ENCODE results near the gene ACOT11. TPM values are rescaled to one million over a fixed set of nuclear protein-coding genes. Genes with fewer than 3 reads are reported as not detected.
"Not testable (repeated sequence)": the region's sequence is repeated elsewhere in the genome, so short reads cannot be mapped to it uniquely, and the experiment has no call there.

ACOT11 gene
- 2.3 TPM for polyA plus RNA-seq (2012; ENCODE audit: insufficient read depth, insufficient read length)

- no peak for DNase-seq (ENCODE audit: low read depth, low spot score)
- no peak within 1 kb of the TSS for H3K4me3 ChIP-seq (ENCODE audit: low read length)
Observed at GRCh38 chr1:54547601-54548388, at the start of gene ACOT11. Gene ACOT11, plus strand, starts transcription at chr1:54548228. Its CDS starts 82 bp downstream, at chr1:54548310.

GRCh38 chr1:54498383-54499096, 49.5 kb upstream of the ACOT11 start:
- DNase-seq (ENCODE audit: low read depth, low spot score) = no peak
- H3K4me3 ChIP-seq (ENCODE audit: low read length) = peak overlapping the region; percentile 55

- DNase-seq (ENCODE audit: low read depth, low spot score) = no peak
- H3K4me3 ChIP-seq (ENCODE audit: low read length) = peak overlapping the region; percentile 55
Observed at GRCh38 chr1:54499097-54499359, 49.0 kb upstream of the ACOT11 start.

GRCh38 chr1:54499360-54500106, 48.5 kb upstream of the ACOT11 start:
- DNase-seq (ENCODE audit: low read depth, low spot score) = peak; percentile 73
- peak overlapping the region; percentile 55 for H3K4me3 ChIP-seq (ENCODE audit: low read length)

- DNase-seq (ENCODE audit: low read depth, low spot score) = no peak
Observed at GRCh38 chr1:54500107-54500431, 48.0 kb upstream of the ACOT11 start.

GRCh38 chr1:54501849-54502248, 46.2 kb upstream of the ACOT11 start:
- no peak overlapping the region for H3K4me3 ChIP-seq (ENCODE audit: low read length)
- DNase-seq (ENCODE audit: low read depth, low spot score) = no peak

More at GRCh38 chr1:54500107-54500431, 48.0 kb upstream of the ACOT11 start:
- H3K4me3 ChIP-seq (ENCODE audit: low read length) = peak overlapping the region; percentile 55

GRCh38 chr1:54502342-54502741, 45.7 kb upstream of the ACOT11 start:
- H3K4me3 ChIP-seq (ENCODE audit: low read length) = no peak overlapping the region
- DNase-seq (ENCODE audit: low read depth, low spot score) = no peak

- no peak for DNase-seq (ENCODE audit: low read depth, low spot score)
- no peak overlapping the region for H3K4me3 ChIP-seq (ENCODE audit: low read length)
Observed at GRCh38 chr1:54506594-54506993, 41.4 kb upstream of the ACOT11 start.

- DNase-seq (ENCODE audit: low read depth, low spot score) = no peak
Observed at GRCh38 chr1:54507033-54507870, 40.8 kb upstream of the ACOT11 start.

GRCh38 chr1:54510715-54511270, 37.2 kb upstream of the ACOT11 start:
- H3K4me3 ChIP-seq (ENCODE audit: low read length) = no peak overlapping the region
- DNase-seq (ENCODE audit: low read depth, low spot score) = no peak

More at GRCh38 chr1:54507033-54507870, 40.8 kb upstream of the ACOT11 start:
- no peak overlapping the region for H3K4me3 ChIP-seq (ENCODE audit: low read length)

- DNase-seq (ENCODE audit: low read depth, low spot score); H3K4me3 ChIP-seq (ENCODE audit: low read length): not testable (repeated sequence)
Observed at GRCh38 chr1:54513921-54514580, 34.0 kb upstream of the ACOT11 start.

GRCh38 chr1:54516249-54516920, 31.6 kb upstream of the ACOT11 start:
- no peak overlapping the region for H3K4me3 ChIP-seq (ENCODE audit: low read length)
- DNase-seq (ENCODE audit: low read depth, low spot score) = no peak

- DNase-seq (ENCODE audit: low read depth, low spot score) = no peak
- no peak overlapping the region for H3K4me3 ChIP-seq (ENCODE audit: low read length)
Observed at GRCh38 chr1:54517496-54517895, 30.5 kb upstream of the ACOT11 start.

- H3K4me3 ChIP-seq (ENCODE audit: low read length) = no peak overlapping the region
- DNase-seq (ENCODE audit: low read depth, low spot score) = no peak
Observed at GRCh38 chr1:54518489-54518888, 29.5 kb upstream of the ACOT11 start.

- no peak for DNase-seq (ENCODE audit: low read depth, low spot score)
- H3K4me3 ChIP-seq (ENCODE audit: low read length) = no peak overlapping the region
Observed at GRCh38 chr1:54519709-54520108, 28.3 kb upstream of the ACOT11 start.

GRCh38 chr1:54520631-54521321, 27.3 kb upstream of the ACOT11 start:
- no peak overlapping the region for H3K4me3 ChIP-seq (ENCODE audit: low read length)
- DNase-seq (ENCODE audit: low read depth, low spot score) = no peak

- H3K4me3 ChIP-seq (ENCODE audit: low read length); DNase-seq (ENCODE audit: low read depth, low spot score): not testable (repeated sequence)
Observed at GRCh38 chr1:54526565-54526964, 21.5 kb upstream of the ACOT11 start.
